ENCODE data around the gene TSHB.

TSHB gene

DNA sequence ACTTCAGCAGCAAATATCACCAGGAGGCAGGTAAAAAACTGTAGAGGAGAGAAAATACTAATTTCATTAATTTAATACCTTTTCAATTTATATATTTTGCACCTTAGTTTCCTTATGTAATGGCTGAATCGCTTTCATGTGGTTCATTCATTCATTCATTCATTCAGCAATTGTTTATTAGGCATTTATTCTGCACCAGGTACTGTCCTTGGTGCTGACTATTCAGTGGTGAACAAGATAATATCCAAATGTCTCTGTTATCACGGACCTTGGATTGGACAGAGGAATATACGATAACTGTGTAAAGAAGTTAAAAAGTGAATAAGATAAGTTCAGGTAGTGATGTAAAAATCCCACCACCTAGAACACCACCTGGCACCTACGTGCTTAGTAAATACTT is 30.9 kb downstream of the TSHB start:
- peak; percentile 8 for DNase-seq (ENCODE audit: low read depth)

DNA sequence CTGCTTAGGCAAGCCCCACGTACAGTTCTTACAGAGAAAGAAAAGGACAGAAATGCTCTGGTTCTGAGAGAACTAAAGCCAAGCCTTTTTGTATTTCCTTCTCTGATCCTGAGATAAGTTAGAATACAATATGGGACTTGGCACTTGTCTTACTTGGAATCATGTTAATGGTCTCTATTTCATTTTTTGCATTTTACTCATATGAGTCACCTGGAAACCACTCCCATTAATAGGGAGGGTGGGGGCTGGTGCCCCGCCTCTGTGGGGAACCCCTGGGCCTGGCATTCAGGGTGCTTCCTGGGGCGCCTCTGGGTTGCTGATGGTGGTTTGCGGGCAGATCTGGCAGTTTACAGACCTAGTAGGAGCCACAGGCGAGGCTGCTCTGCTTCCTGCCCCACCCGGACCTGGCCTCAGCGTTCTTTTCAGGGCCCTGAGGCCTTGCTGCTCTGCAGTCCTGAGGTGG is 32.9 kb downstream of the TSHB start:
- DNase-seq (ENCODE audit: low read depth): peak; percentile 85

DNA sequence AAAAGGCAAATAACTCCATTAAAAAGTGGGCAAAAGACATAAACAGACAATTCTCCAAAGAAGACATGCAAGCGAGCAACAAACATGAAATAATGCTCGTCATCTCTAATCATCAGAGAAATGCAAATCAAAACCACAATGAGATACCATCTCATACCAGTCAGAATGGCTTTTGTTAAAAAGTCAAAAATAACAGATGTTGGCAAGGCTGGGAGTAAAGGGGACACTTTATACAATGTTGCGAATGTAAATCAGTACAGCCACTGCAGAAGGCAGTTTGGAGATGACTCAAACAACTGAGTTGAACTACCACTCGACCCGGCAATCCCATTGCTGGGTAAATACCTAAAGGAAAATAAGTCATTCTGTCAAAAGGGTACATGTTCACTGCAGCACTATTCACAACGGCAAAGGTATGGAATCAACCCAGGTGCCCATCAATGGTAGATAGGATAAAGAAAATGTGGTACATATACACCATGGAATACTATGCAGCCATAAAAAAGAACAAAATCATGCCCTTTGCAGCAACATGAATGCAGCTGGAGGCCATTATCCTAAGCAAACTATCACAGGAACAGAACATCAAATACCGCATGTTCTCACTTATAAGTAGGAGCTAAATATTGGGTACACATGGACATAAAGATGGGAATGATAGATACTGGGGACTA is 33.7 kb downstream of the TSHB start:
- peak; percentile 51 for DNase-seq (ENCODE audit: low read depth)

DNA sequence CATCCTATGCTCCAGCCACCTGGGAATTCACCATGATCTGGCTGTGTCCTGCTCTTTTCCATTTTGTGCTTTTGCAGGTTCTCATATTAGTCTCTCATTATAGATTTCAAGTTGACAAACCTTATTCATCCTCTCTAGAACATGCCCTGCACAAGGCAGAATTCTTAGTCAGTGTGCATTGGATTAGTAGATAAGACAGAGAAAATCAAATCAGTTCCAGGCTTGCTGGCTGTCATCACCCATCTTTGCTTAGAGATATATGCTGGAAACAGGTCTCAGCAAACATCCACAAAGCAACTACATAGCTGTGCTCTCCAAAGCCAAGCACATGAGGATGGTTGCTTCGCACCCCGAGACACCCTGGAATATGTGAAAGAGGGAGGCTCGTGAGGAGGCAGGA is 34.8 kb downstream of the TSHB start:
- no peak for DNase-seq (ENCODE audit: low read depth)

DNA sequence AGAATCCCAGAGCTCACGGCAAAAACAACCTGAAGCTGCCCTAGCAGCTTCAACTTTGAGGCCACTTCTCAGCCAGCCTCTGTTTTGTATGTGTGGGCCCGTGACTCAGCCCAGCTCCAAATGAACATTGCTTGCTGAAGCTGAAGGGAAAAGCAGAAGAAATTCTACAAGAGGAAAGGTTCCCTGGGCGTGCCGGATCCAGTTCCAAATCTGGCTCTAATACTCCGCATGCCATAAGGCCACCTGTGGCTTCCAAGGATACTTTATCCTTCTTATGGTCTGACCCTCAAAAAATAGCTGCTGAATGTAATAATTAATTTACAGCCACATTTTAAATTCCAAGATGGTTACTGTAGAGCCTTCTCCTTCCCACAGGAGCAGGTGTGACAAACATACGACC is 35.4 kb downstream of the TSHB start:
- no peak for DNase-seq (ENCODE audit: low read depth)

DNA sequence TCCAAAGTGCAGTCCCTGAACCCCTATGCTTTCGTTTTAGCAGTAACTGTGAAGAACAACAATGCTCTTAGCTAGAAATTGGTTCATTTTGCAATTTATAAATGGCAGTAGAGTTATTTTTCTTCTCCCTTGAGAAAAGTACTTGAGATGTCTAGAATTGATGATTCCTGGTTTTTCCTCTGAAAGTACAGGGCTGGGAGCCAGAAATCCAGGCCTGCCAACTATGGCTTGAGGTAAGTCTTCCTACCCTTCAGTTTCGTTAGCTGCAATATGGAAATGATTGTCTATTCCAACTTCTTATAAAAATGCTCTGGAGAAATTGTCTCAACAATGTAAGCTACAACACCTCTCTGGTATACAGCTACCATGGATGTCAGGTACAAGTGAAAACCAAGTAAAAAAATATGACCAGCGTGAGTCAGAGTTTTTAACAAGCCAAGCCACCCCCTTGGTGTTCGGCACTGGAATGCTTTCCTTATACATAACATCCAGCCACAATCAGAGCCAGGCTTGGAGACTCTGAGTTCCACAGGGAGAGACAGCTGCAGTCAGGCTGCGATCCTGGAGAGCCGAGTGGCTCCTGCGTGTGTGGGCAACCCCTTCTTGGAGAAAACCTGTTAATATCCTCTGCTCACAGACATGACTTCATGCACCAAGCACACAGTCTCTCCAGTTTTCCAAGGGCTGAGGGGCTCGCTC is 37.7 kb downstream of the TSHB start:
- peak; percentile 54 for DNase-seq (ENCODE audit: low read depth)

DNA sequence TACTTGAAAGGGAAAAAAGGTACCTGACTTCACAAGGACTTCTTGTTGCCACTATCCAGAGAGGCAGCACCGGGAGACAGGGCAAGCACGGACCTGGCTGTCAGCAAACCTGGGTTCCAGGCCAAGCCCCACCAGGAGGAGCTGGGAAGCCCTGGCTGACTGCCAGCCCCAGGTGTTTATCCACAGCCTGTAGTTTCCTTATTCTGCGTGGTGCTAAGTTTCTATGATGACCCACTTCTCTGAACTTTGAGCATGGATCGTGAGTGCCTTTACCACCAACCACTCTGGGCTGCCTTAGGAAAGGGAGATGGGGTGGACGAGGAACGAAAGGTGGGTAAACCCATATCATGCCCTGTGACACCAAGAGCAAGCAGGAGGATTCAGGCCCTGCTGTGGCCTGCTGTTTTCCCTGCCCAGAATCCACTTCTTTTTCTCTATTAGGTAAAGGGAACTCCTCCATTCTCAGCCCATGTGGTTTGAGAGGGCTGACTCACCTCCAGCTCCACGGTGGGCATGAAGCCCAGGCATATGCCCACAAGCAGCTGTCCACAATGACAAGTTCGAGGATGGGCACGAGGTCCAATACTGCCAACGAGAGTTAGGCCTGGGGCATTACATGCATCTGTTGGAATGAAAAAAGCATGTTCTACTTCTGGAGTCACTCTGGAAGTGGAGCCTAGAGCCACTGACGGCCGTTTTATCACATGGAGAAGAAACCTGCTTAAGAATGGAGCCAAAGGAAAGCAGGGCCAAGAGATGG is 39.4 kb downstream of the TSHB start:
- DNase-seq (ENCODE audit: low read depth): peak; percentile 39

DNA sequence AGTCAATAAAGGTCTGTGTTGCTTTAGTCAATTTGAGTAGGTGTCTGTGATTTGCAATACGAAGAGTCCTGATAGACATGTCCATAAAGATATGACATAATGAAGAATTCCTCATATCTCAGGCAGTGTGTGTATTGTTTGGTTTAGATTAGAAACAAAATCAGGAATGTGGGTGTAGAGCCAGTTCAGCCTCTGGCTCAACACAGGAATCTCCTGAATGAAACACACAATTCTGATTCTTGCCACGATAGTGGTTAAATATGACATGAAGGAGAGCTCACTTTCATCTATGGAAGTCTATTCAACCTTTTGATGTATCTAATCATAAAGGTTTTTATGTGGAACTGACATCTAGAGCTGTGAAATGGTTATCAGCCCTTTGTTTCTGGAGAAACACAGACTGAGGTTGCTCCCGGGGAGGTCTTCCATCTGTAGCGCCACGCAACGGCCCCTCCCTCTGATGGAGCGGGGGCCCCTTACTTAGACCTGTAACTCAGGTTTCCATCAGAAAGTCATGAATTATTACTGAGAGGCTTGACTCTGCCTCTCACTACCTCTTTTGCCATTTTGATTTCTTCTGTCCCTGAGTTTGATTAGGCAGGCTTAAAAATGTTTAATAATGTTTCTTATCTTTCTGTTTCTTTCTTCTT is 40.2 kb downstream of the TSHB start:
- no peak for DNase-seq (ENCODE audit: low read depth)

DNA sequence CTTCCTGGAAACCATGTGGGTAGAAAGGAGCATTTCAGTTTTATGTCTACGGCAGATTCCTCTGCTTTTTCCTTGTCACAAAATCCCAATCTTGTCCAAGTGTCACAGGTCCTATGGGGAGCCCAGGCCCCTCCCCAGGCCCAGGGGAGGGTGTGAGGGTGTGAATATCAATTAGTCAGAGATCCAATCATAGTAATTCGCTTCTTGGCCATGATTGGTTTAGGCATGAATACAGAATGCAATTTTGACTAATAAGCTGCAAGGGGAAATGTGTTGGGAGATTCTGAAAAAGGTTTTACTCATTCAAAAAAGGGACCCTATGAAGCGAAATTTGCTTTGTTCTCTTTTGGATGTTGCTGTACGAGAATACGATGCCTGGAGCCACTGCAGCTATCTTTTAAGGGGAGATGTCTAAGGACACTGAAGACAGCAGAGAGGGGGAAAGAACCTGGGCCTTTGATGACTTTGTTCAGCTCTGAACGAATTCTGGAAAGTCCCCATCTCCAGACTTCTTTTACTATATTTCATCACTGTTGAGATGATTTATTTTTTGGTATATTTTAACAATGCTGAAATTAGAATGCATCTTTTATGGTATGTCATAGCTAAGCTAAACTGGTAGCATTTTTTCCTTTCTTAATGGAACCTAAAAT is 41.5 kb downstream of the TSHB start:
- DNase-seq (ENCODE audit: low read depth): no peak

DNA sequence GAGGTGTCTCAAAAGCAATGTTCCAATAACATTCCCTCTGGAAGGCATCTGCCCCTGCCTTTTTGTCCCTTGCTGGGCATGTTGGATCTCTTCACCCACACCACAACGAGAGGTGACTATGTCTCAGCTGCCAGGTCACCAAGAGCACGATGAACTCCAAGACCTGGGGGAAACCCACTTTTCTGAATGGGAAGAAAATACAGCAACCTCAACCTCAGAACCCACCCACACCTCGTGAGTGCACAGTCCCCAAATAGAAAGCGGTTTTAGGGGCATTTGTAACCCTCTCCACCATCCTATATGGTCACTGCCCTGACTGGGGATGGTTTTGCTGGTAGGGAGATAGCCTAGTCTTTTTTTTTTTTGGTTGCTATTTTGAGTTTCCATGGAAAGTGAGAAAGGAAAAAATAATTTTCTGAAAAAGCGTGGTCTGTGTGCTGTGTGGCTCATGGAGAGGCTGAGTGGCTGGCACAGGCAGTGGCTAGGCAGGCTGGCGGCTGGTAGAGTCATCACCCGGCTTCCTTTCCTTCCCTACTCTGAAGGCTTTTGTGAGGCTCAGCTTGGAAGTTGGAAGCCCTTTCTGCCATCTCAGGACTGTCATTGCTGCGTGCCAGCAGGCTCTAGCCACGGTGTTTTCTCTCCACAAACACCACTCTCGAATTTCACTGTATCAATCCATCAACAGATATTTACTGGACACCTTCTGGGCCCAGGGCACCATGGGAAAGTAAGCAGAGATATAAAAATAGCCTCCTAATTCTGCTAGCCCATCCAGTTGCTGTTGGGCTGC is 43.9 kb downstream of the TSHB start:
- no peak for DNase-seq (ENCODE audit: low read depth)

DNA sequence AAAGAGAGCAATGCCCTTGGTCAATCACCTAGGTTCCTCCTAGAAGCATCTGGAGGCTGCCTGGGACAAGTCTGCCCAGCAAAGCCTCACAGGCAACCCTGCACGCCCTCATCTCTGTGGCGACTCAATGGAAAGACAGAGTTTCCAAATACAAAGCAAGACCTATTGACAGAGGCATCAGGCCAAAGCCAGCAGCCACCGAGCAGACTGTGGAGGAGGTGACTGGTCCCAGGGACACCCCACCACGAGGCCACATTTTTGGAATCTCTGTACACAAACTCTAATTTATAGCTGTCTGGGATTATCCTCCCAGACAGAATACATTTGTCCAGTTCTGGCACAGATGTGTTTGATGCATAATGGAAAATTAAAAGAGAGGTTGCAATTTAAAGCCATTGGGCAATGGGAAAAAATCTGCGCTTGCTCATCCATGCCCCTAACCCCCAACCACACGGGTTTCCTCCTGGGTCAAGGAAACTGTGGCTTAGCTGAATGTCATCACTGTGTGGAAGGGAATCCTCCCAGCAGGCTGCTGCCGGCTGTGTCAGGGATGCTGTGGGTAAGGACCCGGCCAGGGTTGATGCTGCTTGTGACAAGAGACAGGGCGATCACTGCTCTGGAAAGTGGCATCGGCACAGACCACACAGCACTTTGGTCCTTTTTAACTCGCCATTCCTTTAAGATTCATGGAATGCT is 45.4 kb downstream of the TSHB start:
- no peak for DNase-seq (ENCODE audit: low read depth)

DNA sequence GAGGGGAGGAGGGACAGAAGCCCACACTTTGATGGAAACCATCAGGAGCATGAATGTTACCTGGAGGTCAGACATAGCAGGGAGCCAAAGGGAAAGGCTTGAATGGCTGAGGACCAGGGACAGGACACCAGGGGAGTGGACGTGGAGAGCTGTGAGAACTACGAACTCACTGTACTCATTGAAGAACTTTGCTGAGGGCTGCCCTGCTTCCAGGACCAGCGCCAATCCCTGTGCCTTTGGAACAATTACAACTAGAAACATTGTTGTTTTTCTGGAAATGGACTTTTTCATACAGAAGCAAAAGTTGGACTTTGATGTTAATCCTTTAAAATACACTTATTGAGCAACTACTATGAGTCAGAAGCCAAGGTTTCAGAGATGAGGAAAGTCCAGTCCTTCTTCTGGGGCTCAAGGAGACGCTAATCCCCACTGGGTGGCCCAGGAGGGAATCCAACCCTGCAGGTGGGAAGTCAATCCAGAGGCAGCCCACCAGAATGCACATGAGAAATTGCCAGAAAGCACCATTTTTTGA is 46.8 kb downstream of the TSHB start:
- no peak for DNase-seq (ENCODE audit: low read depth)

DNA sequence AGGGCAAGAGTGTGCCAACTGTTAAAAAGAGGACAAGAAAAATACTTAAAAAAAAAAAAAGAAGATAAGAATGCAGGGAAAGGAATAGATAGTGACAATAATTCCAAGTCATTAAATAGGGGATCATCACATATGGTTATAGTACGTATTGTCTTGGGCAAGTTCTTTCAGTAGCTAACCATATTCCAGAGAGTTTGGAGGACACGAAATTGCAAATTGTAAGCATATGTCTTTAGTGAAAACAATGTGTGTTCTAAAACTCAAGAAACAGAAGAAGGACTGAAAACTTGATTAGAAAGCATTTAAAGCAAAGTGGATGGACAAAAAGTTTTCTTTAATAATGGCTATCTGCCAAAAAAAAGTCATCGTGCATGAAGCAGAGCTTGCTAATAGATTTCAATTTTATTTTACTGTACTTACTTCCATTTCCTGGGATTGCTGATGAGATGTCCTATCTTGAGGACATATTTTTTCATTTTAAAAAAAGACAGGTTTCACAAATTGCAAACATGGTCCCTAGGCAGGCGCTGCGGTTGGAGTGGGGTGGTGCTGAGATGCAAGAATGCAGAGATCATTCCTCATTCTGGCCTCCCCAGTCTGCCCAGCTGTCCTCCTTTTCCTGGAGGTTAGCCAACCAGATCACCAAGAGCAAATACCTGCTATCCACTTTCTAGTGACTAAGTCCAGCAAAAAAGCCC is 47.8 kb downstream of the TSHB start:
- DNase-seq (ENCODE audit: low read depth): no peak

DNA sequence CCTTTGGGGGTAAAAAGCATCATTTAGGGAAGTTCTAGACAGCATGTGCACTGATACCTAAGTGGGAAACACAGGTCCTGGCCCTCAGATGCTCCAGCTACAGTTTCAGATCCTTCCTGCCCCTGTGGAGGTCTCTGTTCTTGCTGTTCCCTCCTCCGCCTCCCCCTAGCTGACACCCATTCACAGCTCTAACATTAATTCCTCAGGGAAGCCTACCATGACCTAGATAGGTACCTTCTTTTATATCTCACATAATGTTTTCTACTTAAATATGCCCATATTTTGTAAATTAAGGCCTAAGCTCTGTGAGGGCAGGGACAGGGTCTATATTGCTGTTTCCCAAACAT is 48.3 kb downstream of the TSHB start:
- no peak for DNase-seq (ENCODE audit: low read depth)

DNA sequence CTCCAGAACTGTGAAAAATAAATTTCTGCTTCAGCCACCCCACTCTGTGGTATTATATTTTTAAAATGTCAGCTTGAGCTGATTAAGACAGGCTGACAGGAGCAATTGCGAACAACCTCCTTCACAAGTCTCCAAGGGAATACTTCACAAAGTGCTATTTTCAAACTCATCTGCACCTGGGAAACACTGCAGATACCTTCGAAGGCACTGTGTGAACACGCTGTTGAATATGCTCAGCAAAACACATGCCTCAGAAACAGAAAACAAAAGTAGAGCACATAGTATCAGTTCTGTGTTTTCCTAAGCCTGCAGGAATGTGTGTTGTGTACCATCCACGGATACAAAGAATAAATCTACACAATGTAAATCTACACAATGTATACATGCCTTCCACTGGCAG is 49.1 kb downstream of the TSHB start:
- DNase-seq (ENCODE audit: low read depth): no peak

DNA sequence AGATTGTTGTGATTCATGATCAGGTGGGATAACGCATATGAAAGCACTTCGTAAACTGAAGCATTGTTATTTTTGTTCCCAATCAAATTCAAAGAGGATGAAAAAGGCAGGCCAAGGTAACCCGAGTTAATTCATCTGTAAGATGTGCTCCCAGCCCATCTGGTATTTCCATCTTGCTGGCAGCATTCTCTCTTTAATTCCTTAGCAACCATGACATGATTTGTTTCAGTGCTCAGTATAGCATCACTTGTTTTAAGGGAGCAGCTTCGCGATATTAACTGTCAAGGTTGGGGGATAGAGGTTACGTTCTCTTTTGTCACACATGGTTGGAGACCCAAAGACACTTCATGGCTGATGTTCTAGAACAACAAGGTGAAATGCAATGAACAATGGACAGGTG is 53.3 kb downstream of the TSHB start:
- DNase-seq (ENCODE audit: low read depth): no peak
